Neural progenitor cell (in vitro differentiated cells): ENCODE data around the gene UBAC1. TPM values are rescaled to one million over a fixed set of nuclear protein-coding genes. Genes with fewer than 3 reads are reported as not detected.

Experiments
- DNase-seq: peaks from one replicate; pipeline ENCODE4 v3.0.0-alpha.2; 2016; ENCODE audit warnings: low spot score
- H2AFZ ChIP-seq: fragments of 200-600 bp; sonication (generic); replicated peaks from 2 replicates; pipeline ENCODE4 v1.6.1; 2016; ENCODE audit warnings: antibody characterized with exemption
- H3F3A ChIP-seq: fragments of 200-600 bp; sonication (generic); 2 replicates; pipeline ENCODE4 v1.6.1; 2016; ENCODE audit warnings: antibody characterized with exemption, low read depth
- H3K27ac ChIP-seq: fragments of 200-600 bp; sonication (generic); 2 replicates; pipeline ENCODE4 v1.5.1; 2016; ENCODE audit warnings: mild to moderate bottlenecking
- H3K27me3 ChIP-seq: fragments of 200-600 bp; sonication (generic); 2 replicates; pipeline ENCODE4 v1.6.1; 2016; ENCODE audit warnings: mild to moderate bottlenecking, moderate library complexity
- H3K36me3 ChIP-seq: fragments of 200-600 bp; sonication (generic); 2 replicates; pipeline ENCODE4 v1.5.1; 2016
- H3K4me1 ChIP-seq: fragments of 200-600 bp; sonication (generic); 2 replicates; pipeline ENCODE4 v1.6.1; 2016; ENCODE audit warnings: mixed run types
- H3K4me2 ChIP-seq: fragments of 200-600 bp; sonication (generic); 2 replicates; pipeline ENCODE4 v1.6.1; 2016
- H3K4me3 ChIP-seq: fragments of 200-600 bp; sonication (generic); 2 replicates; pipeline ENCODE4 v1.5.1; 2016
- H3K79me2 ChIP-seq: fragments of 200-600 bp; sonication (generic); 2 replicates; pipeline ENCODE4 v1.6.1; 2016; ENCODE audit warnings: low read depth
- H3K9ac ChIP-seq: fragments of 200-600 bp; sonication (generic); 2 replicates; pipeline ENCODE4 v1.6.1; 2016
- H3K9me3 ChIP-seq: fragments of 200-600 bp; sonication (generic); 2 replicates; pipeline ENCODE4 v1.5.1; 2016; ENCODE audit warnings: low read depth
- H4K20me1 ChIP-seq: fragments of 200-600 bp; sonication (generic); 2 replicates; pipeline ENCODE4 v1.6.1; 2016; ENCODE audit warnings: low read depth
- H3K27ac Mint-ChIP-seq: 3 replicates; pipeline ENCODE4 v1.8.0; 2021; ENCODE audit warnings: mixed read lengths
- H3K27me3 Mint-ChIP-seq: 2 replicates; pipeline ENCODE4 v1.8.0; 2022; ENCODE audit warnings: low read depth, mild to moderate bottlenecking, inconsistent platforms, moderate library complexity, mixed read lengths; ENCODE audit not compliant: insufficient read depth
- H3K36me3 Mint-ChIP-seq: 3 replicates; pipeline ENCODE4 v1.8.0; 2021; ENCODE audit warnings: mixed read lengths
- H3K4me1 Mint-ChIP-seq: 3 replicates; pipeline ENCODE4 v1.8.0; 2021; ENCODE audit warnings: mixed read lengths
- H3K4me3 Mint-ChIP-seq: 3 replicates; pipeline ENCODE4 v1.8.0; 2021; ENCODE audit warnings: mild to moderate bottlenecking, moderate library complexity, mixed read lengths
- H3K9me3 Mint-ChIP-seq: 3 replicates; pipeline ENCODE4 v1.8.0; 2020; ENCODE audit warnings: mixed read lengths
- EZH2 ChIP-seq: fragments of 200-600 bp; sonication (generic); IDR thresholded peaks from 2 replicates; pipeline ENCODE4 v1.6.1; 2017; ENCODE audit warnings: antibody characterized with exemption, mild to moderate bottlenecking, moderate library complexity
- EZH2phosphoT487 ChIP-seq: fragments of 200-600 bp; sonication (generic); IDR thresholded peaks from 2 replicates; pipeline ENCODE4 v1.6.1; 2017; ENCODE audit warnings: antibody characterized with exemption
- total RNA-seq: library from RNA; depleted of rRNA; stranded (reverse); fragments of >200 nt; gene quantifications from 2 replicates; pipeline ENCODE4 v1.2.3, GENCODE V29; 2015; ENCODE audit warnings: low replicate concordance
- TF ChIP-seq, protein P1 (sequence below): fragments of 200-600 bp; sonication (generic); IDR thresholded peaks from 2 replicates; pipeline ENCODE4 v1.5.1; 2017; ENCODE audit warnings: antibody characterized with exemption, mild to moderate bottlenecking

The UBAC1 gene
- total RNA-seq, 1 donor from 2014 or later, result 66.0 TPM

DNA sequence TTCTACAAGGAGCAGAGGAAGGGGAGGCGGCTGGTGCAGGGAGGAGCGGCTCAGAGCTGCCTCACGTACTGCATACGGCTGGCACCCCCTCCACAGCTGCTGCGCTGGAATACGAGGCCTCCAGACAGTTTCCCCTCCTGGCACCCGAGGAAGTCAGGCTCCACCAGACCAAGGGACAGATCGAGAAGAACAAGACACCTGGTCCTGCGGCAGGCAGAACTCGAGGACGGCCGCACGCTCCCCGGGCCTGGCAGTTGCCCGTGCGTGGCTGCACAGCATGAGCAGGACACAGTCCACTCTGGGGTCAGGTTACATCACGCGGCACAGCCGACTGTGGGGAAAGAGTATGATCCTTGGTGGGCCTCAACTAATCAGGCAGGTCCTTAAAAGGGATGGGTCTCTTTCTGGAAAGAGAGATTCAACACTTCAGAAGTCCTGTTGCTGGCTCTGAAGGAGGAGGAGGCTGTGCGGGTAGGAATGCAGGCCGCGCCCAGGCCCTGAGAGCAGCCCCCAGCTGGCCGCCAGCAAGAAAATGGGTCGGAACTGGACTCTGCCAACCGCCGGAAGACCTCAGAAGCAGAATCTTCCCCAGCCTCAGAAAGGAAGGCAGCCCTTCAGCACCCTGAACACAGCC lies 11.6 kb downstream of the UBAC1 start:
- no peak overlapping the region for H3K27ac ChIP-seq
- no peak overlapping the region for H3K4me2 ChIP-seq
- no peak overlapping the region for H2AFZ ChIP-seq
- no peak for DNase-seq
- no peaks in the 10 kb centered on the region for H3K9me3 Mint-ChIP-seq
- no peak overlapping the region for H3K27ac Mint-ChIP-seq
- no peaks in the 10 kb centered on the region for H3K27me3 ChIP-seq
- peaks cover 10% of the 10 kb centered on the region for H3K4me1 Mint-ChIP-seq
- H3K4me3 ChIP-seq, result no peak overlapping the region
- peaks cover 6% of the 10 kb centered on the region for H3K4me1 ChIP-seq
- no peaks in the 10 kb centered on the region for H3K27me3 Mint-ChIP-seq
- H3K9ac ChIP-seq, result no peak overlapping the region
- H3K4me3 Mint-ChIP-seq, result no peak overlapping the region
- H3K36me3 ChIP-seq, result no peaks in the 10 kb centered on the region
- peaks cover 3% of the 10 kb centered on the region for H4K20me1 ChIP-seq
- H3K36me3 Mint-ChIP-seq, result peaks cover 15% of the 10 kb centered on the region
- TF ChIP-seq, protein P1, sequence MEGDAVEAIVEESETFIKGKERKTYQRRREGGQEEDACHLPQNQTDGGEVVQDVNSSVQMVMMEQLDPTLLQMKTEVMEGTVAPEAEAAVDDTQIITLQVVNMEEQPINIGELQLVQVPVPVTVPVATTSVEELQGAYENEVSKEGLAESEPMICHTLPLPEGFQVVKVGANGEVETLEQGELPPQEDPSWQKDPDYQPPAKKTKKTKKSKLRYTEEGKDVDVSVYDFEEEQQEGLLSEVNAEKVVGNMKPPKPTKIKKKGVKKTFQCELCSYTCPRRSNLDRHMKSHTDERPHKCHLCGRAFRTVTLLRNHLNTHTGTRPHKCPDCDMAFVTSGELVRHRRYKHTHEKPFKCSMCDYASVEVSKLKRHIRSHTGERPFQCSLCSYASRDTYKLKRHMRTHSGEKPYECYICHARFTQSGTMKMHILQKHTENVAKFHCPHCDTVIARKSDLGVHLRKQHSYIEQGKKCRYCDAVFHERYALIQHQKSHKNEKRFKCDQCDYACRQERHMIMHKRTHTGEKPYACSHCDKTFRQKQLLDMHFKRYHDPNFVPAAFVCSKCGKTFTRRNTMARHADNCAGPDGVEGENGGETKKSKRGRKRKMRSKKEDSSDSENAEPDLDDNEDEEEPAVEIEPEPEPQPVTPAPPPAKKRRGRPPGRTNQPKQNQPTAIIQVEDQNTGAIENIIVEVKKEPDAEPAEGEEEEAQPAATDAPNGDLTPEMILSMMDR, result no peak
- H3K79me2 ChIP-seq, result no peaks in the 10 kb centered on the region
- no peaks in the 10 kb centered on the region for H3F3A ChIP-seq
- H3K9me3 ChIP-seq, result no peaks in the 10 kb centered on the region

DNA sequence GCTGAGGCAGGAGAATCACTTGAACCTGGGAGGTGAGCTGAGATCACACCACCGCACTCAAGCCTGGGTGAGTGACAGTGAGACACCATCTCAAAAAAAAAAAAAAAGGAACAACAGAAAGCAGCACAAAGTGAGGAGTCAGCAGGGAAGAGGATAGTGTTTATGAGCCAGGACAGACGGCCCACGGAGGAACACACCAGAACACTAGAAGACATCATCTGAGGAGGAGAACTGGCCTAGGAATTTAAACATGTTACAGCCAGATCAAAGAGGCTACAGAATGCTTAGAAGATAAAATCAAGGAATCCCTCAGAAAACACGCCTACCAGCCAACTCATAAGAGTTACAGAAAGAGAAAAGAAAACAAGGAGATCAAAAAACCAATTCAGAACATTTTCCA lies 12.2 kb downstream of the UBAC1 start:
- no peak overlapping the region for H3K9ac ChIP-seq
- no peak for DNase-seq
- TF ChIP-seq EZH2, result no peak
- no peak for TF ChIP-seq EZH2phosphoT487
- TF ChIP-seq, protein P1, result no peak
- H3F3A ChIP-seq, result no peaks in the 10 kb centered on the region
- H3K4me3 ChIP-seq, result no peak overlapping the region
- no peak overlapping the region for H3K4me2 ChIP-seq
- H3K4me1 ChIP-seq, result peaks cover 6% of the 10 kb centered on the region
- H3K36me3 Mint-ChIP-seq, result peaks cover 17% of the 10 kb centered on the region
- no peak overlapping the region for H3K4me3 Mint-ChIP-seq
- H3K9me3 Mint-ChIP-seq, result no peaks in the 10 kb centered on the region
- no peaks in the 10 kb centered on the region for H3K79me2 ChIP-seq
- no peak overlapping the region for H3K27ac ChIP-seq
- no peak overlapping the region for H2AFZ ChIP-seq
- peaks cover 3% of the 10 kb centered on the region for H4K20me1 ChIP-seq
- H3K4me1 Mint-ChIP-seq, result peaks cover 10% of the 10 kb centered on the region
- no peaks in the 10 kb centered on the region for H3K36me3 ChIP-seq
- no peaks in the 10 kb centered on the region for H3K9me3 ChIP-seq
- H3K27me3 Mint-ChIP-seq, result no peaks in the 10 kb centered on the region
- peak overlapping the region; percentile 16 for H3K27ac Mint-ChIP-seq
- no peaks in the 10 kb centered on the region for H3K27me3 ChIP-seq

DNA sequence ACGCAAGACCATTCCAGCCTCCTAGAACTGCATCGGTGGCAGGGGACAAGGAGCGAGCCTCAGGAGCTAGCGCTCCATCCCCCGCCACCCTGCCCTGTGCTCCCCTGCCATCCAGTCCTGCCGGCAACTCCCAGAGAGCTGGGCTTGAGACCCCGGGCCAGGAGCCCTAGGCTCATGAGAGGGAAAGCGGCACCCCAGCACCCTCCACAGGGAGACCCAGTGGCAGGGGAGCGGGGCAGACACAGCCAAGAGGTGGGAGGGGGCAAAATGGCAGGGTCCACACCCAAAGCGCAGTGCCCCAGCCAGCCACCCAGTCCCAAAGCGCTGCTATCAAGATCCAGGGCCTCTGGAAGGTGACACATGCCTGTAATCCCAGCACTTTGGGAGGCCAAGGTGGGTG lies 12.7 kb downstream of the UBAC1 start:
- H4K20me1 ChIP-seq, result peaks cover 3% of the 10 kb centered on the region
- H3K4me1 ChIP-seq, result peaks cover 6% of the 10 kb centered on the region
- no peaks in the 10 kb centered on the region for H3K36me3 ChIP-seq
- Mint-ChIP-seq H3K27ac (no peak overlapping the region), H3K9me3 (no peaks in the 10 kb centered on the region), H3K36me3 (peaks cover 21% of the 10 kb centered on the region), H3K4me3 (no peak overlapping the region), H3K4me1 (peaks cover 10% of the 10 kb centered on the region), H3K27me3 (no peaks in the 10 kb centered on the region)
- no peaks in the 10 kb centered on the region for H3K27me3 ChIP-seq
- TF ChIP-seq, protein P1, result no peak
- no peak for TF ChIP-seq EZH2phosphoT487
- TF ChIP-seq EZH2, result no peak
- H3K79me2 ChIP-seq, result no peaks in the 10 kb centered on the region
- H3K27ac ChIP-seq, result no peak overlapping the region
- DNase-seq, result no peak
- no peak overlapping the region for H3K4me3 ChIP-seq
- H3F3A ChIP-seq, result no peaks in the 10 kb centered on the region
- H3K9ac ChIP-seq, result no peak overlapping the region
- no peak overlapping the region for H3K4me2 ChIP-seq
- no peaks in the 10 kb centered on the region for H3K9me3 ChIP-seq
- H2AFZ ChIP-seq, result no peak overlapping the region
